Glomerular endothelial cell (primary cell): ENCODE measurements around the gene LAMC3. TPM values are rescaled to one million over a fixed set of nuclear protein-coding genes. Genes with fewer than 3 reads are reported as not detected.

ENCODE experiments used
- DNase-seq: peaks from one replicate; pipeline ENCODE4 v3.0.0-alpha.2; 2011; ENCODE audit warnings: low read depth, low spot score; ENCODE audit errors: extremely low read depth
- total RNA-seq: library from RNA; depleted of rRNA; stranded (reverse); fragments of >200 nt; gene quantifications from 2 replicates; pipeline ENCODE4 v1.2.3, GENCODE V29; 2015

Gene LAMC3
- total RNA-seq, 1 donor from 2014 or later, result 0.12 TPM

GRCh38 chr9:131010482-131011273 is 1.7 kb downstream of the LAMC3 start:
- no peak for DNase-seq

GRCh38 chr9:131011274-131012022 is 2.5 kb downstream of the LAMC3 start:
- DNase-seq, result no peak

- DNase-seq, result no peak
These were observed 3.0 kb downstream of the LAMC3 start for GRCh38 chr9:131012023-131012334.

- no peak for DNase-seq
These were observed 3.5 kb downstream of the LAMC3 start for GRCh38 chr9:131012396-131012917.

GRCh38 chr9:131013015-131013755 is 4.2 kb downstream of the LAMC3 start:
- DNase-seq, result no peak

GRCh38 chr9:131013771-131014676 is 5.0 kb downstream of the LAMC3 start:
- DNase-seq, result no peak

GRCh38 chr9:131015112-131015511 is 6.1 kb downstream of the LAMC3 start:
- no peak for DNase-seq

GRCh38 chr9:131015876-131016397 is 7.0 kb downstream of the LAMC3 start:
- DNase-seq, result no peak

GRCh38 chr9:131017067-131017466 is 8.1 kb downstream of the LAMC3 start:
- no peak for DNase-seq

GRCh38 chr9:131018621-131019020 is 9.6 kb downstream of the LAMC3 start:
- no peak for DNase-seq

GRCh38 chr9:131019388-131020239 is 10.6 kb downstream of the LAMC3 start:
- no peak for DNase-seq

- DNase-seq, result no peak
These were observed 11.4 kb downstream of the LAMC3 start for GRCh38 chr9:131020388-131020787.

GRCh38 chr9:131020862-131021261 is 11.9 kb downstream of the LAMC3 start:
- DNase-seq, result no peak

GRCh38 chr9:131021785-131022184 is 12.8 kb downstream of the LAMC3 start:
- DNase-seq, result no peak

- DNase-seq, result no peak
These were observed 16.2 kb downstream of the LAMC3 start for GRCh38 chr9:131024978-131025868.

- DNase-seq, result no peak
These were observed 17.2 kb downstream of the LAMC3 start for GRCh38 chr9:131025953-131026858.
